ENCODE results near the gene EPHA1.
"Not testable (repeated sequence)": the region's sequence is repeated elsewhere in the genome, so short reads cannot be mapped to it uniquely, and the experiment has no call there.

Gene EPHA1

DNA sequence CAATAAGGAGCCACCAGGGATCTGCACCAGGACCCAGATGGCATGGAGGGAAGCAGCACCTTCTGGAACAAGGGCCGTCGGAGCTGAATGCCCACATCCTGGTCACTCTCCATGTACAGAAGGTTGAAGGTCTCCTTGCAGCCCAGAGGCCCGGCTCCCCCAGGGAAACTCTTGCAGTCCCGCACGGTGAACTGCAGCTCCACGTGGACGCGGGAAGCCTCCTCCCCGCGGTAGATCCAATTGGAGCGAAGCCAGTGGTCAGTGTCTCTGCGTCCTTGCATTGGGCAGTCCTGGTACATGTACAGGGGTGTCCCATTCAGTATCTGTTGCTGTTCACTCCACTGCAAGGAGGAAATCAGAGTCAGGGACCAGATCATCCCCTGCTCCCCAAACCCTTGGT lies 7.4 kb downstream of the EPHA1 start:
- DNase-seq, result no peak

DNA sequence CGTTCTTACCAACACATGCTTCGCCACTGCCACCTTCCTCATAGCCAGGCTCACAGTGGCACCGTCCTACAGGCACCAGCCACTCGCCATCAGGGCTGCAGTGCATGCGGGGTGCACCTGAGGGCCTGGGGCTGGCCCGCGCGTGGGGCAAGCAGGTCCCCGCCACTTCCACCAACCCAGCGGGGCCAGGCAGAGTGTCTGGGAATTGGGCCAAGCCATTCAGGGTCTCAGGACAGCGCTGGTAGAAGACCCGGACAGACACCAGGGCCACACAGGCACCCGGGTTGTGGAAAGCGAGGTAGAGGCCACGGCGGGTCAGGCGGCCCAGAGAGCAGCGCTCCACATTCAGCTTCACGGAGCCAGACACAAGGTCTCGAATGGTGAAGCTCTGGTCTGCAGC lies 9.0 kb downstream of the EPHA1 start:
- DNase-seq, result no peak

DNA sequence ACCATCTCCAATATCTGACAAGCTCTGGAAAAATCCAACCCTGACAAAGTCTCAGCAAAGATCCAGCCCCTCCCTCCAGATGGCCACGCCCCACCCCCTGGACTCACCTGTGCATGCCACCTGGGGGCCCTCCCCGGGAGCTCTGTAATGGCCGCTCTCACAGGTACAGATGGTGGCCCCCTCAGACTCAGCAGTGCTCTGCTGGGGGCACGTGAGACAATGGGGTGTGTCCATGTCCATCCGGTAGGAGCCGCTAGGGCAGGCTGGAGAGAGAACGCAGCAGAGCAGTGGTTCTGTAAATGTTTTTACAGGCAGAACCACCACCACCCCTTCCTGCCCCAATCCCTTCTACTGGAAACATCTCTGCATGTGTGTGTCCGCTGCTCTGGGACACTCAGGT lies 9.5 kb downstream of the EPHA1 start:
- DNase-seq, result no peak

DNA sequence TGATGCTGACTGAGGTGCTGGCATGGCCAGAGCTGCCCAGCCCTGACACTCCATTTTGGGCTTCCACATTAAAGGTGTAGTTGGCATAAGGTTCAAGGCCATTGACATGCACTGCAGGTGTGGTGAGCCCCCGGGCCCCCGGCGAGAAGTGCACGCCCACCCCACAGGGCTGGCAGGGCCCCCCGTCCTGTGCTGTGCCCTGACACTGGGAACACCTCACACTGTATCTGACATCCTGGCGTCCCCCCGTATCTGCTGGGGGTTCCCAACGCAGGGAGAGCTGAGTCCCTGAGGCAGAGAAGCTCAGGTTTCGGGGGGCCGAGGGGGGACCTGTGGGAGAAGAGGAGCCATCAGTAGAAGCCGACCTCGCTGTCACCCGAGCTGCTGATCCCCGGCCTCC lies 10.0 kb downstream of the EPHA1 start:
- DNase-seq, result no peak

DNA sequence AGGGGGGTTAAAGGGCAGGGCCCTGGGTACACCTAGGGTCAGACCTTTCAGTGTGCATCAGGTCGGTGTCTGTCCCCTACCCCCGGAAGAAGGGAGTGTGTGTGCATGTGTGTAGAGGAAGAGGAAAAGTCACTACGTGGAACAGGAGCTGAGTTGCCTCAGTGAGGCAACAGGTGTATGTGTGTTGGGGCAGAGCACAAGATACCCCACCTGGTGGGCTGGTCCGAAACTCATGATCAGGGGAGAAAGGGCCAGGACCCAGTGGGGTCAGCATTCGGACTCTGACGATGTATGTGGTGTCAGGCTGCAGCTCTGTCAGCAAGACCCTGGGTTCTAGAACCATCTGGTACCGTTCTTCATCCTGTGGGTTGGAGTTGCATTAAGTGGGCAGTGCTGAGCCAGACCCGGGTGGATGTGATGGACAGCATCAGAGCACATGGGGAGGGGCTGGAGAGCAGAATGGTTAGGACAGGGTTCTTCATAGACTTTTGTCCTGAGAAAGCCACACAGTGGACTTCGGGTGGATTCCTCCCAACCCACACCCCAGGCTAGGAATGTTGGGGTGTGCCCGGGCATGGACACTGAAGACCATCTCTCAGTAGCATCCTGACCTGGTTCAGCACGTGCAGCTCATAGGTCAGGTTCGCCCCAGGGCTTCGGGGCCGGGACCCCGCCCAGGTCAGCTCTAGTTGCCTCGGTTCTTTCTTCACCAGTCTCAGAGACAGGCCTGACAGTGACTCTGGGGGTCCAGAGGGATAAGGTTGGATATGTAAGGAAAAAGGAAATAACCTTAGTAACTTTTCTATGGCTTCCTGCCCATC lies 10.7 kb downstream of the EPHA1 start:
- no peak for DNase-seq

DNA sequence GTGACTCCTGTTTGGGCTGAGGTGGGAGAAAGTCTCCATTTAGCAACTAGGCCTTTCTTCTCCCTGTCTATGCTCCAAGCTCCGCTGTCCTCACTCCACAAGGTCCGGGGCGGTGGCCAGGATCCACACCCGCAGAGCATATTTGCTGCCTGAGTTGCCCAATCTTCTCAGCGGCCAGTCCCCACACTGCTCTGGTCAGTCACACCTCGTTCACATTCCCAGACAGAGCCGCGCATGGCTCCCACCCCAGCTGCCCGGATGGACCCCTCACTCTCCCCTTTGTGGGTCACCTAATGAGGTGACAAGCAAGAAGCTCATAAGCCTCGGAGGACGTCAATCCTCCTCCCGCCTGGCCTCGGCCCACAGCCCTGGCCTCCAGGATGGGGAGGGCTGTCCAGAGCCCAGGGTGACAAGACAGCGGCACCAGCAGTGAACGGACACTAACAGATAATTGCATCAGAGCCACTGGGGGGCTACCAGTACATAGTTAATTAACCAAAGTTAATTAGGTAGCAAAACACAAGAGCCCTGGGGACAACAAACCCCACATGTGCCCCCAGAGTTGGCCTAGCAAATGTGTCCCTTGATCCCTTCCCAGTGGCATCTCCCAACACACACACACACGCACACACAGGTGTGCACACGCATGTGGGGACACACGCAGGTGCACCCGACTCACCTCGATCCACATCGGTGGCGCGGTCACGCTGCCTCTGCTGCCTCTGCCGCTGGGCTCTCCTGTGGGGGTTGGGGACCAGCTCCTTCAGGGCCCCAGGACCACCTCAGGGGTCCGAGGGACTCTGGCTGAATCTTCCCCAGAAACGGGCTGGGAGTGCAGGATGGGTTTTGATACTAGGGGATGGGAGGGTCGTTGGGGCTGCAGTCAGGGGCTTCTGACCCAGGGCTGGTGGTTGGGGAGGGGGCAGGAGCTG lies 11.8 kb downstream of the EPHA1 start:
- no peak for DNase-seq

DNA sequence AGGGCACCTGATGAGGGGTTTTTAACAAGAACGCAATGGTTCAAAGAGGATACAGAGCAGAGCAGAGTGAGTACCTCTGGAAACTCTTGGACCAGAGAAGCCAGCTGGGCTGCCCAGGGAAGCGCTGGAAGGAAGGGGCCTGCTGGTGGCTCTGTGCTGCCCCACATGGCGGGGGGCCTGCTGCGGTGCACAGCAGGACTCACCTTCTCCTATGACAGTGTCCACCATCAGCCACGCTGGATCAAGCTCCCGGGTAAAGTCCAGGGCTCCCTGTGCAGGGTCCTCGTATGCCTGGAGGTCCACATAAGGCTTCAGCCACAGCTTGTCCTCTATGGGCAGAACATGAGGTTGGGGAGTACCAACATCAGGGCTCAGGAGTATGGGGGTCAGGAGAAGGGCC lies 12.5 kb downstream of the EPHA1 start:
- no peak for DNase-seq

DNA sequence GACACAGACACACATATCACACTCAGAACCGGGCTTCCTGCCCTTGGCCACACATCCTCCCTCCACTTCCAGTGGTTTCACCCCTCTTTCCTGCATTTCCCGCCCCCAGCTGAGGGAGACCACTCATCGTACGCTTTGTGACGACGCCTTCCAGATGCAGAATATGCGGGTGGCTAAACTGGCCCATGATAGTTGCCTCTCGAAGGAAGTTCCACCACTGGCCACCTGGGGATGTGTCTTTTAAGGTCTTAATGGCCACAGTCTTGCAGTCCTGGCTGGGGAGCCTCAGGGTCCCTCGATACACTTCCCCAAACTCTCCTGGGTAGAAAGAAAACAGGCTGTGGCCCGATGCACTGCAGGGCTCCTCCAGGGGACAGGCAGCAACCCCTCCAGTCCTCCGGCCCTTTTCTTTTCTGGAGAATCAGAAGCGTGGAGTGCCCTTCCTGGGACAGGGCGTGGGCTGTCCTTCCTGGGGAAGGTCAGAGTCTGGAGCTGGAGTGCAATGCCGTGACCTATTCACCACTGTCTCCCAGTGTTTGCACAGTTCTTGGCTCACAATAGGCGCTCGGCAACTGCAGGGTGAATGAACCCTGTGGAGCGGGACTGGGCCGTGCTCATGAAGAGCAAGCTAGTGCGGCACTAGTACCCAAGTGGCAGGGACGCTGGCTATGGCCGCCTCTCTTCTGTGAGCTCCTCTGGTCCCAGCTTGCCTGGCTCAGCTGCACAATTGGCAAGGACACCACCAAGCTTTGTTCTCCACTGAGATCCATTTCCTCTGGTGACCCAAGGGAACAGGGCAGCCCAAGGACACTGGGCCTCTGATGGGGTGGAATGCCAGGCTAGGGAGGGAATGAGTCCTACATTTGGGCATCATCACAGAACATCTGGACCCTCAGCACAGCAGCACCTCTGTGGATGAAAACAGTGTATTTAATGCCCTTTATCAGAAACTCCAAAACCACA lies 13.2 kb downstream of the EPHA1 start:
- no peak for DNase-seq

DNA sequence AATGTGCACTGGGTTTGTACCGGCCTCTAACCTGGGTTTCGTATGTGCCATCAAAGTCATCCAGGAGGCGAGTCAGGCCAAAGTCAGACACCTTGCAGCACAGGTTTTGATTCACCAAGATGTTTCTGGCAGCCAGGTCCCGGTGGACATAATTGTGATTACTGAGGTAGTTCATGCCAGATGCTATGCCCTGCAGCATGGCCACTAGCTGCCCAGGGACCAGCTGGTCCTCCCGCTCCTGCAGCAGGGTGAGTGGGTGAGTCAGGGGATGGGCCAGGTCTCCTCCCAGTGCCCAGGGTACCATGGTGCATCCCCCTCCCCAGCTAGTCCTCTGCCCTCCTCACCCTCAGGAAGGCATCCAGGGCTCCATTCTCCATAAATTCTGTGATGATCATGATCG lies 13.9 kb downstream of the EPHA1 start:
- no peak for DNase-seq

DNA sequence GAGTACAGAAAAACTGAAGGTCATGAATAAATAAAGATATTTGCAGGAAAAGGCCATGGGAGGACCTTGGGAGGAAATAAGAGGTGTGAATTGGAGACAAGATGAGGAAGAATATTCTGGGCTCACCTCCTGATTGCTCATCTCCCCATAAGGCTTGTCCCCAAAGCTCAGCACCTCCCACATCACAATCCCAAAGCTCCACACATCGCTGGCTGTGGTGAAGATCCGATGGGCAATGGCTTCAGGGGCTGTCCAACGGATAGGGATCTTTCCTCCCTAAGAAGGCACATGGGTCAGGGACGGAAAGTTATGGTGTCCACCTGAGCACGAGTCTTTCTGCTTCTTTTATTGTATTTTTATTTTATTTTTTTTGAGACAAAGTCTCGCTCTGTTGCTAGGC lies 14.6 kb downstream of the EPHA1 start:
- DNase-seq, result no peak

DNA sequence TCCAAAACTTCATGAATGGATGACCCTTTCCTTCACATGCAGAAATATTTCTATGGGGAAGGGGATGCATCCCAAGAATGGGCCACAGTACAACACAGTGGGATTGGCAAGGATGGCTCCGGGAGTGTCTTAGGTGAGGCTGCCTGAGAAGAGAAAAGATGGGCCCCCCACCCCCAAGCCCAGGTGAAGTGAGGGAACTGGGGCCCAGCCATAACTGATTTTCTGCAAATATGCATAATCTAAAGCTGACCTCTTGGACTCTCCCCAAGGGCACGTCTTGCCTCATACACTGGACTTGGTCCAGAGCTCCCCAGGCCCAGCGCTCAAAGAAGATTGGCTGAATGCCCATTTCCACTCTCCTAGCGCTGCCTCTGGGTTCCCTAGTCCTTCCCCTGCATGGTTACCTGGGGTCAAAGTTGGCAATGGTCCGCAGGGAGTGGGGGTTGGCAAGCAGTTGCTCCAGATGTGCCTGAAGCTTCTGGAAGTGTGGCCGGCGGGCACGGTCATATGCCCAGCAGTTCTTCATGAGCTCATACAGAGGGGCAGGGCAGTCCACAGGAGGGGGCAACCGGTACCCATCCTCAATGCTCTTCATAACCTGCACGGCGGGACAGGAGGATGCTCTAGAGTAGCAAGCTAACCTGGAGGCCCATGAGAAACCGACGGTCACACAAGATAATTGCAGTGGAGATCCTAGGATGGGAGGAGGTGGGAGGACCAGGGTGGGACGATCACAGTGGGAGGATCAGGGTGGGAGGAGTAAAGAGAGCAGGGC lies 15.2 kb downstream of the EPHA1 start:
- DNase-seq, result no peak

DNA sequence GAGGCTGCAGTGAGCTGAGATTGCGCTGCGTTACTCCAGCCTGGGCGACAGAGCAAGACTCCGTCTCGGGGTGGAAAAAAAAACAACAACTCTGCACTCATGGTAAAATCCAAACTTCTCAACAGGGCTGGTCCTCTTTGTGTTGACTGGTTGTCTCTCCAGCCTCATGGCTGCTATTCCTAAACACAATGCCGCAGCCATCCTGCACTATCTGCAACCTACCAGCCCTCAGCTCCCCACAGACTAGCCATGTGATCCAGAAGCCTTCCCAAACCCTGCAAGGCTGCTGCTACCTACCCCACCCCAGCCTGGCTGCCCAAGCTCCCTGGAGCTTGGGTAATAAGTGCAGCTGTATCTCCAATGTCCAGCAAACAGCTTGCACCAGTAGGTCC lies 15.8 kb downstream of the EPHA1 start:
- DNase-seq, result no peak

DNA sequence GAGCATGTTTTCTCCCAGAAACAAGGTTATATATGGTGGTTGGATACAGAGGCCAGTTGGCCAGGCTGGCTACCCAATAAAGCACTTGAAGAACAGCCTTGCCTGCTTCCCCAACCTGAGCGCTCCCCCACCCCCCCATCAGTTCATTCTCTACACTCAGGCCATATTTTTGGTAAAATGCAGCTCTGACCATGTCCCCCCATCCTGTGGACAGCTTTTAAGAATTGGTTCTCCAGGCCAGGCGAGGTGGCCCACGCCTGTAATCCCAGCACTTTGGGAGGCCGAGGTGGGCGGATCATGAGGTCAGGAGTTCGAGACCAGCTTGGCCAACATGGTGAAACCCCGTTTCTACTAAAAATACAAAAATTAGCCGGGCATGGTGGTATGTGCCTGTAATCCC lies 16.2 kb downstream of the EPHA1 start:
- not testable (repeated sequence) for DNase-seq

DNA sequence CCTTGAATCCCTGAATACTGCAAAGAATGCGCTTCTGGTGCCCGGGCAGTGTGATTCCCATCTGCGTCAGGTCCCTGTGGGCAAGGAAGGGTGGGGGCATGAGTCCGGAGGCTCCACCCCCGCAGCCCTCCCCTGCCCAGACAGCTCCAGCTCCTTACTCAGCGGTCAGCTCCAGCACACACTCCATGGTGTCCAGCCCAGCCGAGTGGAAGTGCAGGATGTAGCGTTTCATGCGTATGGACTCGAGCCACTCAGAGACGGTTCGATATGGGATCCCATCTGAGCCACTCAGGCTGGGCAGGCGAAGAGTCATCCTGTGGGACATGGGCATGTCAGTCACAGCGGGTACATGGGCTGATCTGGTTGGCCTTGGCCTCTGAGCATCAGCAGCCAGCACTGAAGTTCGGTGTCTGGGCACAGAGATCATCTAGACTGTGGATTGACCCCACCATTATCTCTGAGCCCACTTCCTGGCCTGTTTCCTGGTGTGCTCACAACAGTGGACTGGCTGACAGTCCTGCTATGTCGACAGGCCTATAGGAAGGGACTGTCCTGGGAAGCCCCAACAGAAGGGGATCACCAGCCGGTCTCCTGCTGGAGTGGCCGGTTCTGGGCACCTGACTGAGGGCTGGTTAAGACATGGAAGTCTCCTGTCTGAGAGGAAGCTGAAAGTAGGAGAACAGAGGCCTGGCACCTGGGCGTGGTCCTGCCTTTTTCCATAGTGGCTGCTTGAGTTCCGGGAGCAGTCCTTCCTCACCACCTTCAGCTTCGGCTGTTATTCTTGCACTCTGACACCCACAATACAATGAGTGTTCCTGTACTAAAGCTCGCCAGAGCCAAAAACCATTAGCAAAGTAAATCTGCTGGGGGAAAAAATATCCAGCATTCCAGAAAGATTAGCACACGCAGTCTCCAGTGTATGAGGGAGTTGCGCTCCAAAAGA lies 16.9 kb downstream of the EPHA1 start:
- DNase-seq, result no peak

DNA sequence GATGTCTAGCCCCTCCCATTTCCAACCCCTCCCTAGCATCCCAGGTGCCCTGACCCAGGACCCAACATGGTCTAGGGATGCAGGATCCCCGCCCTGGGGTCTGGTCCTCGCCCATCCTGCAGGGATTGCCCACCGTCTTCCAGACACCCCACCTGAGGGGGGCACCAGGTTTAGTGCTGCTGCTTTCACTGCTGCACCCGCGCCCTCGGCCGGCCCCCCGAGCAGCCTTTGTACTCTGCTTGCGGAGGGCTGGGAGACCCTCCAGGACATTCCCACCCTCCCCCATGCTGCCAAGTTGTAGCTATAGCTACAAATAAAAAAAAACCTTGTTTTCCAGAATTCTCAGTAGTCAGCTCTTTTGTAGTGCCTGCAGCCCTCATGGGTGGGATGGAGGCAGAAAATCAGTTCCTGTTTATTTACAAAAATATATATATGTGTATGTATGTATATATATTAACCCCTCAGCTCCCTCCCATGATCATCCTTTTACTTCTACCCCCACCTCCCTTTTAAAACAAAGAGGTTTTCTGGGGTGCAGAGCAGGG lies 17.8 kb downstream of the EPHA1 start:
- DNase-seq, result no peak

DNA sequence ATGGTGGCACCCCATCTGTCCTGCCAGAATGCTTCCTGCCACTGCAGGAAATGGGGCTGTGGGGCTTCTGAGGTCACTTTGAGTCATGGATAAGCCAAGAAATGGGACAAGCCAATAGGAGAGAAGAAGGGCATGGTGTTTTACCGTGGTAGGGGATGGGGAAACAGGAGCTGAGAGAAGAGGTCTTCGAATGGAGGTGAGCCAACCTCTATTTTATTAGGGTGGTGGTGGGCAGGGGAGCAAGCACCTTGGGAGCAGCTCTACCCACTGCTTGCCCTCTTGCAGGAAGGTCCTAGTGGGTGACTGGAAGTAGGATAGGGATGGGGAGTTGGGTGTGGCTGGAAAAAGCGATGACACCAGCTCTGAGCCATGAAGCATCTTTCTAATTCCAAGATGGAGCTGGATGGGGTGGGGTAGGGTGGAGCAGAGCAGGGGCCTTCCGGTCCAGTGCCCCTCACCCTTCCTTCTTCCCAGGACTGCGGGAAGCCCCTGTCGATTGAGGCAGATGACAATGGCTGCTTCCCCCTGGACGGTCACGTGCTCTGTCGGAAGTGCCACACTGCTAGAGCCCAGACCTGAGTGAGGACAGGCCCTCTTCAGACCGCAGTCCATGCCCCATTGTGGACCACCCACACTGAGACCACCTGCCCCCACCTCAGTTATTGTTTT lies 18.4 kb downstream of the EPHA1 start:
- DNase-seq, result no peak

DNA sequence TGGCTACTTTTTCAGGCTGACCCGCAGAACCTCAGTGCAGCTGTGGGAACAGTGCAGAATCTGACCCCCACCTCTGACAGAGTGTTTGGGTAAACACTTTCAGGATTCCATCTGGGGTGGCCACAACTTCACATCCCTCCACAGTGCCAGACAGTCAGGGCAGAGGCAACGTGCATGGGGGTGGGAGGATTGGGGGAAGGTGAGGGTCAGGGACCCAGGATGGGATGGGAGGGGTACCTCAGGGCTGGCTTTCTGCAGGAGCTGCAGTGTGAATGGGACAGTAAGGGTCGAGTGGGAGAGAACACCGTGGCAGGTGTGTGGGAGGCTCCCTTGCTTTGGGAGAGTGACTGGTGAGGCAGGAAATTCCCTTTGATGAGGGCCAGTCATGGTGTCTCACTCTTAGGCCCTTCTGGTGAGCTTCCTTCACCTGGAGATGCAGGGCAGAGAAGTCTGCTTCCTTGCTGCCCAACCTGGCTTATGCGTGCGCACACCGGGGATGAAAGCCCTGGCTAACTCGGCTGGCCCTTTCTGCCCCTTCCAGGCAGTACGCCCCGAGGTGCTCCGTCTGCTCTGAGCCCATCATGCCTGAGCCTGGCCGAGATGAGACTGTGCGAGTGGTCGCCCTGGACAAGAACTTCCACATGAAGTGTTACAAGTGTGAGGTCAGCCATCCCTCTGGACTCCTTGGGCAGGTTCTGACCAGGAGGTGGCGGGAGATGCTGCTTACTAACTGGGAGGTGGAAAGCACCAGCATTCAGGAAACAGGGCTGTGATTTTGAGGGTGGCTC lies 19.1 kb downstream of the EPHA1 start:
- no peak for DNase-seq

DNA sequence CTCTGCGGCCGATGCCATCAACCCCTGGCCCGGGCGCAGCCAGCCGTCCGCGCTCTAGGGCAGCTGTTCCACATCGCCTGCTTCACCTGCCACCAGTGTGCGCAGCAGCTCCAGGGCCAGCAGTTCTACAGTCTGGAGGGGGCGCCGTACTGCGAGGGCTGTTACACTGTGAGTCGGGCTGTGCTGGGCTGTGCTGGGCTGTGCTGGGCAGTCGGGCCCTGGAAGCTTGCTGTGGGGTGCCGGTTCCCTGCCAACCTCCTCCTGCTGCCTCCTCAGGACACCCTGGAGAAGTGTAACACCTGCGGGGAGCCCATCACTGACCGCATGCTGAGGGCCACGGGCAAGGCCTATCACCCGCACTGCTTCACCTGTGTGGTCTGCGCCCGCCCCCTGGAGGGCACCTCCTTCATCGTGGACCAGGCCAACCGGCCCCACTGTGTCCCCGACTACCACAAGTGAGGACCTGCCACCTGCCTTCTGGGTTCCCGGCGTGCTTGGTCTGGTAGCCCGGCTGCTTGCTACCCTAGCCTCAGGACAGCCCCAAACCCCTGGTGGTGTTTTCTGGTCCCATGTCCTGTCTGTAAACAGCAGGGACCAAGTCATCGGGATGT lies 20.1 kb downstream of the EPHA1 start:
- DNase-seq, result no peak

DNA sequence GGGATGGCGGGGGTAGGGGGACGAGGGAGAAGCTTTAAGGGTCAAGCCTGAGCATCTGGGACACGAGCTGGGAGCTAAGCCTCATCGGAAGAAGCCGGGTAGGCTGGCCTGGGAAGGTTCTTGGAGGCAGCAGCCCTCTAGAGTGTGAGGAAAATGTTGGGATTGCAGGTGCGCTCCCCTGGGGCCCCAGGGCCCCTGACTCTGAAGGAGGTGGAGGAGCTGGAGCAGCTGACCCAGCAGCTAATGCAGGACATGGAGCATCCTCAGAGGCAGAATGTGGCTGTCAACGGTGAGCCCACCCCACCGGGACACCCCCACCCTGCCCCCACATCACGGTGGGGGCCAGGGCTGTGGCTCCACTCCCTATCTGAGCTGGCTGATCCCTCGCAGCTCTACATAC lies 20.6 kb downstream of the EPHA1 start:
- DNase-seq, result no peak
